ENCODE results near the gene DHRS7B.
"Not testable (repeated sequence)": the region's sequence is repeated elsewhere in the genome, so short reads cannot be mapped to it uniquely, and the experiment has no call there.

DHRS7B gene

DNA sequence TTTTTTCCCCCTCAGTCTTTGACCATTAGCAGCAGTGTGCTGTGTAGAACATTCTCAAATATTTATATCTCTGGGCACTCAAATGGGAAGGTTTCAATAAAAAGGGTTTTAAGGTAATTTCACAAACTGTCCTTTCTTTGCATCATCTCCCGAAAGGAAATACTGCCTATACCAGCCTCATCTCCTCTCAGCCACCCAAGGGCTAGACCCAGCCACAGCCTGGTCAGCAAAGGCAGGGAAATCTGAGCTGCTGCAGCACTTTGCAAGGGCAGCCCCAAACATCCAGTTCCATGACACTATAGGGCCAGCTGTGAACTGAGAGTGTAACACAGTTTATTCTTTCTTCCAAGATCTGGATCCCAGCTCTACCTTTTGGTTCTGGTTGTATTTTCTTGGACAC, 58.3 kb downstream of the DHRS7B start:
- DNase-seq, result no peak

DNA sequence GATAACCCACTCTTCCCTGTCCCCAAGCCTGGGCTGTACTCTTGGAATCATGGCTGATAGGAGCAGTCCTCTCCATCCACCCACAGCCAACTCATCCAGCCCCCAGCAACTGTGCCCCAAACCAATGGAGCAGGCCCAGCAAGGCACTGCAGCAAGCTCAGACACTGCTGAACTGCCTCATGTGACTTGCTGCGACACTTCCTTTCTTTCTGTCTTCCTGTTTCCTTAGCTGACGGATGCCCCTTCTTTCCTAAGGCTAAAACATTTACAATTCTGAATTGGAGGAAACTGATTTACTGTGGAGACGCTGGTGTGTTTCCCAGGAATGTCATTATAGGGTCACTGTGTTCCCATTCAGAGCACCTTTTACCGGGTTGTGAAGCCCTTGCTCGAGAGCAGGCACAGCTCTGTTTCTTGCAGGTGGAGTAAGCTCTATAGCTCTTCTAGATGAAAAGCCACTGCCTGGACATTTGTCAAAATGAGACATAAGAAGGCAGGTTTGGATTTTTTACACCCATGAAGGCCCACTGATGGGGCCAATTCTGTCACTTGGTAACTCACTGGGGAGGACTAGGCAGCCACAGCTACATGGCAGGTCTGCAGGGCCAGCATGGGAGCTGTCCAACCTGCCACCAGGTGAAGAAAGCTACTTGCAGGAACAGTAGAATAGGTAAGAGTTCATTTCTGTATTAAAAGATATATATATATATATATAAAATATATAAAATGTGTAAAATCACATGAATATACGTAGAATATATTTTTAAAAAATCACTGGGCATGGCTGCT, 59.8 kb downstream of the DHRS7B start:
- no peak for DNase-seq

DNA sequence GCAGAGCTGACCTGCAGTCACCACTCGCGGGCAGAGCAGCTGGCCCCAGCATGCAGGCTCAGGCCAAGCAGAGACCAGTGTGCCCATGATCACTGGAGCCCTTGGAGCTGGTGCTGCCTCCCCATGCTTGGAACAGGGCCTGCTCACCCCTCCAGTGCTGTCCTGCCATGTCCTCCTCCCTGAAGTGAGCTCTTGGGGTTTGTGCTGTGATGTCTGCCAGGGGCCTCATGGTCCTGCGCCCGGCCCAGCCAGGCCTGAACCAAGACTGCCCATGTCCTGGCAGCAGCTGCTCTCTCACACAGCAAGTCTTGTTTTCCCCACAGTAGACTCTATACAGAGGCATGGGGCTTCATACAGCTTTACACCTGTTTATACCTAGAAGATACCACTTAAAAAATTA, 62.6 kb downstream of the DHRS7B start:
- no peak for DNase-seq

DNA sequence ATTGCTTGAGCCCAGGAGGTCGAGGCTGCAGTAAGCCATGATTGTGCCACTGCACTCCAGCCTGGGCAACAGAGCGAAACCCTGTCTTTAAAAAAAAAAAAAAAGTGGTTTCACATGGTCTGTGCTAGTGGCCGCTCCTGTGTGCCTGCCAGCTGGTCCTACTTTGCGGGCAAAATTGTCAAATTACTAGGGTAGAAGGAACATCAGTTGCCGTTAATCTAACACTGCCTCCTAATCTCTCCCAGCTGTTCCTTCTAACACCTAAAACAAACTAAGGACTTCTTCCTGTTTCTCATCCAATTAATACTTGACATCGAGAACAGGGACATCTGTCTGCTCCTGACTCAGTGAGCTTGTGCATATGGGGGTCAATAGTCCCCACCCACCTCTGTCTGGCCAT, 63.3 kb downstream of the DHRS7B start:
- DNase-seq, result no peak

DNA sequence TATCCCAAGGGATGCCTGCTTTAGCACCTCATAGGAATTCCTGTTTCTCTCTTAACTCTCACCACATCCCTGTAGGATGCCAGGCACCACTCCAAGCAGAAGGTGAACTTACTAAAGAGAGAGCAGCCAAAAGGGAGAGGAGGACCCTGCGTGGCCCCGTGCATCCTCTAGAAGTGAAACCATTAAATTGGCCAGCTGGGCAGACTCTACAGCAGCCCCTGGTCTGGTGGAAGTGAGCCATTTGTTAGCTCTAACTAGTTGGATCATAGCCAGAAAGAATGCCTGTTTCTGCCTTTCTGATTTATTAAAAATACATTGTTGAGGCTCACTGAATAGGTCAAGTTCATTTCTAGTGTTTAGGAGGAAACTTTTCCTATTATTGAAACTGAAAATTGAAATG, 64.9 kb downstream of the DHRS7B start:
- DNase-seq, result no peak

DNA sequence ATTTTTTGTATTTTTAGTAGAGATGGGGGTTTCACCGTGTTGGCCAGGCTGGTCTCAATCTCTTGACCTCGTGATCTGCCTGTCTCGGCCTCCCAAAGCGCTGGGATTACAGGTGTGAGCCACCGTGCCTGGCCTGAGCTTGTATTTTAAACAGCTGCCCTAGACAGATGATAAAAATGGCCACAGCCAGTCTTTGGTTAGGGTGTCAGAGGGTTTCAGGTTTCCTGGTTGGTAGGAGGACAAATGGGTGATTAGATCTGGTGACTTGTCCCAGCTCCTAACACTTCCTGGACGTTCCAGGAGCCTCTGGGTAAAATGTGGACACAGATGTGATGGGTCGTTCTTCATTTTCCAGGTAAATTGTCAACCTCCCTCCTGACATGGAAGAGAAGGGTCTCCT, 65.7 kb downstream of the DHRS7B start:
- not testable (repeated sequence) for DNase-seq

DNA sequence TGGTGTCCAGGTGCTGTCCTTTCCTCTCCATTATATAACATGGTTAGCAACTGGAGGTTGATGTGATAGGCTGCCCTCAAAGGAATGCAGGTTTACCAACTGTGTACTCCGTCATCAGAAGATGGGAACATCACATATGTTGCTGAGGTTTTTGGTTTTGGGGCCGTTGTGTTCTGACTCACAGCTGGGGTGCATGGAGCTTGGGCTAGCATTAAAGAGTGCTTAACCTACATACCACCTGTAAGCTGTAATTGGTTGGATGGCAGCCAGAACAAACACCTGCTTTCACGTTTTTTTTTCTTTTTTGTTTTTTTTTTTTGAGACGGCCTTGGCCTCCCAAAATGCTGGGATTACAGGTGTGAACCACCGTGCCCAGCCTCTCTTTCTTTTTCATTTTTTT, 66.3 kb downstream of the DHRS7B start:
- no peak for DNase-seq

DNA sequence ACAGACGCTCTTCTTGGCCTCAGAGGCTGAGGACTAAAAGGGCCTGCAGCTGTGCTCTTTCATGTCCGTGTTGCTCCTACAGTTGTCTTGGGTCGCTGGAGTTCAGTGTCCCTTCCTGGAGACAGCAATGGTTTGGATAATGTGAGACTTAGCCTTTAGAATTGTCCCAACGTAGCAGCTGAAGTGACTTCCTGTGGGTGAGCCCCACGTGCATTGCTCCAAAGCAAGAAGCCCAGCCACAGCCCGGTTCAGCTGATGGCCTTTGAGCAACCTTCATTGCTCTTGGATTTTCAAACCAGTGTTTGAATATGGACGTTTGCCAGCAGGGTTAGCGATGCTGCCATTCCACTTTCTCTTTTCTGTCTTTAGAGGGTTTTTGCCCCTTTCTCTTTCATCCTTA, 67.5 kb downstream of the DHRS7B start:
- no peak for DNase-seq

DNA sequence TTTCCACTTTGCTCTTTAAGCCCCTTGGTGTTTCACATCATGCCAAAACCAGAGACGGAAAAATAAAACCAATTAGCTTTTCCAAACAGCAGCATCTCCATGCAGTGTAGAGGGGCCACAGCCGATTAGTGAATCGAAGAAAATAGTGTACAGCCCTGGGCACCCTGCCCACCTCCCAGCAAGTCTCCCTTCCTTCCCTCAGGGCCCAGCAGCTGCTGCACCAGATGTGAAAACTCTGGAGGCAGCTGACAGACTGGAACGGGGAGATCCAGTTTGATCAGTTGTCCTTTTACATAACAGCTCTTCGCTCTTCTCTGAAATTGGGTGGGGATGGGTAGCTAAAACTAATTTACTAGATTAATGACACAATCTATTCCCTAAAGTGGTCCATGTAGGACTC, 67.9 kb downstream of the DHRS7B start:
- no peak for DNase-seq

DNA sequence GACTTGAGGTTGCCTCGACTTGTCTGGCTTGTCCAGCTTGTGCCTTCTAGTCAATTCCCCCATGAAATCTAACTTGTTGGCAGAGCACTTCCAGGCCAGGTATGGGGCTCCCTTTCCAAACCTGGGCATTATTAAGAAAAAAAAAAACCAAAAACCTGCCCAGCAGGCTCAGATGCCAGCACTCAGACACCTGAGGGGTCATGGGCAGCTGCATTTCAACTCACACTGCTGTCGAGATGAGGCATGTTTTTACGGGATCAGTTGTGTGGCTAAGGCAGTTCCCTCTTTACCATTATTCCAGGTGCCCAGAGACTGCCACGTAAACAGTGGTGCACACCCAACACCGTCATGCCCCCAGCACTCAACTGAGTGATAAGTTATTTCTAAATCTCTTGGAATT, 69.4 kb downstream of the DHRS7B start:
- DNase-seq, result no peak

DNA sequence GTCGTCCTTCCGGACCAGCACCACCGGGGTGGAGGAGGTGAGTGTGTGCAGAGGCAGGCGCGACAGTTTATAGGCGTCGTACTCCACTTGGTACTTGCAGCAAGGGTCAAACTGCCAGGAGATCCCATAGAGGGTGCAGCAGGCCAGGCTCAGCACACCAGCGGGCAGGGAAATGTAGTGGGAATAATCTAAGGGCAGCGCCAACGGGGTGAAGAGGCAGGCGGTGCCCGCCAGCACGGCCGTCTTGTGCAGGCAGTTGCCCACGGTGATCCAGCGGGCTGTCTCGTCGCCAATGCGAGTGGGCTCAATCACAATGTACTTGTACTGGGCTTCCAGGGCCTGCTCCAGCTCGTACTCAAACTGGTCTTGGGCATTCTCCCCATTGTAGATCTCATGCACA, 71.6 kb downstream of the DHRS7B start:
- DNase-seq, result no peak

DNA sequence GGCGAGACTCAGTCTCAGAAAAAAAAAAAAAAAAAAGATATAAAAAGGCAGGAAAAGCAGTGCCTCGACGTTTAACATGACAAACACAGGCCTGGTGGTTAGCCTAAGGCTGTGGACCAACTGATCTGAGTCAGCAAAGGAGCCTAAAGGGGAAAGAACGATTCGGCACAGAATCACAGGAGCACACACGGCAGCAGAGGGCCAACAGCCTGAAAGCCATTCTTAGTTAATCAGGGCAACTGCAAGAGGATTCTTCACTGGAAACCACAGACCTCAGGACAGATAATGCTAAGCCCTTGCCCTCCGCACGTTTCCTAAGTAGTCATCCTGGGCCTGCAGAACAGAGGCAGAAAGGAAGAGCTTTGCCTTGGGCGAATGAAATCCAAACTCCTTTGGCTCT, 72.5 kb downstream of the DHRS7B start:
- DNase-seq, result no peak

DNA sequence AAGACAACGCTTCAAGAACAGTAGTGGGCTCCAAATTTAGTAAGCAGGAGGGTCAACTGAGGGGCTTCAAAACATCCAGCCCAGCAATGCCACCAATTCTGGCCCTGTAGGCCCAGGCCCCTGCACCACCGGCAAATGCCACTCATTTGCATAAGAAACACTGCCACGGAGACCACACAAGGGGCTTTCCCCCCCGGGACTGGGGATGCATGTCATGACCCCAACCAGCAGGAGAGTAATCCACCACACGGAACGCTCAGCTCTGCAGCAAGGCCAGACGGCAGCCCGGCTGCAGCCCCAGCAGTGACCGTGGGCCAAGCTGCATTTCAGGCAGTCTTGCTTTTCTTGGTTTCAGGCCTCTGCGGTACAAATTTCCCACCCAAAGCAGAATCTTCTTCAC, 73.1 kb downstream of the DHRS7B start:
- no peak for DNase-seq

DNA sequence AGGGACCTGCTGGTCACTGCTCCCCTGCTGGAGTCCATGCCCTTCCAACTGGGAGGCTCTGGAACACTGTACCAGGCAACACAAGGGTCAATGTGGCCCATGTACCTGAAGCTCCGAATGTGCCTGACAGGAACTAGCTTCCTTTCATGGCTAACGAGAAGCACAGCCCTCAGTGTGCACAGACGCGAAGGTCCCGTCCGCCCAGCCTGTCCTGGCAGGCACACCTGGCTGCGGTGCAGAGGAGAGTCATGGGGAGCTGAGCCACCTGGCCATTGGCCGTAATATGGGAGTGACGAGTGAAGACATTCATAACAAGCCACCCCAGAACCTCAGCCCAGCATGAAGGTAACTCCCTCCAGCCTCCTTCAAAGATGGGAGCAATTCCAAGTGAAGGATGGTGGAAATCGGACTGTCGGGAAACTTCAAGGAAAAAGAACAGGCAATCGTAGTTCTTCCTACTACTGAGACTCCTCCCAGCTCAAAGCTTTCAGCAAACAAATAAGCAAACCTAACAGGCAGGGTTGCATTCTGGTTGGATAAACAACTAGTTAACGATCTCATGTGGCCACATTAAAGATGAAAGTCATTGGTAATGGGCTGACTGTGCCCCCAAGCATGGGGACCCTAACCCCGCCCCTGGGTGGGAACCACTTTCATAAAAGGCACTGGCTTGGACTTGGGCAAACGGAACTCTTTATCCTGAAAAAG, 74.0 kb downstream of the DHRS7B start:
- no peak for DNase-seq

DNA sequence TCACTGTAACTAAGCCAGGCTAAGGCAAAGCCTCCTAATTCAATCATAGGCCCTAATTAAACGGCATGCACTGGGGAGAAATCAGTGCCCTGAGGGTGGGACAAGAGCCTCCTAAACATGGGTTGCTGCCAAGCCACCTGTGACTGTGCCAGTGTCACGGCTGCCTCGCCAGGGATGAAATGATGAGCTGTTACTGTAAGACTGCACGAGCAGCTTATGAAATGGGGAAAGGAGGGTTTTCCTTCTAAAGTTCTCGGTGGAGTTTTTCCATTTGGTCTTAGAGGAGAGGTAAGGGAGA, 74.5 kb downstream of the DHRS7B start:
- no peak for DNase-seq

DNA sequence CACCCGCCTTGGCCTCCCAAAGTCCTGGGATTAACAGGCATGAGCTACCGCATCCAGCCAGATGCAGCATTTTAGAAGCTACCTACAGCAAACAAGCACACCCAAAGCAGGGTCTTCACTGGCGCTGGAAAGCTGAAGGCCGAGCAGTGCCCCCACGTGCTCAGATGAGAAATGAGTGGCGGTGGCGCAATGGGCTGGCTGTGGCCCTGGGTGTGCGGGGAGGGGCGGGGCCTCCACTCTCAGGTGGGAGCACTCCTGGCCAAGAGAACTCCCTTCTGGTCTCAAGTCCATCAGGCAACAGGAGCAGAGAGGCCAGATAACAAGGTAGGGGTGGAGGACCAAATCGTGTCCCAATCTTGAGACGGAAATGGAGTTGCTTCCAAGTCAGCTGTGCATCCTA, 75.1 kb downstream of the DHRS7B start:
- DNase-seq, result no peak

DNA sequence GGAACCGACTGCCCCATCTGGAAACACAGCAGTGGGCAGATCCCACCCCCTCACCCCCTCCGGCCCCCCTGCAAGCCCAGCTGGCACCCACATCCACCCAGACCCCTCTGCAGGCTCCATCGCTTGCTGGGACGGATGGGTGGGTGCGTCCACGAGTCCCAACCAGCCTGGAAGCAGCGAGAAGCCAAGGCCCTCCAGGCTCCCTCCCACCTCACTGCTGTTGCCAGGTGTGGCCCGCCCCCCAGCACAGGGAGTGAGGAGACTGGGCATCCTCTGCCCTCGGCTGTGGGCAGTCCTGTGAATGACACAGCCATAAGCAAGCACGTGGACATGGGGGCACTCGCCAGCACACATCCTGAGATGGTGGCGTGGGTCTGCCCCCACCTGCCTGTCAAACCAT, 75.7 kb downstream of the DHRS7B start:
- DNase-seq, result no peak

DNA sequence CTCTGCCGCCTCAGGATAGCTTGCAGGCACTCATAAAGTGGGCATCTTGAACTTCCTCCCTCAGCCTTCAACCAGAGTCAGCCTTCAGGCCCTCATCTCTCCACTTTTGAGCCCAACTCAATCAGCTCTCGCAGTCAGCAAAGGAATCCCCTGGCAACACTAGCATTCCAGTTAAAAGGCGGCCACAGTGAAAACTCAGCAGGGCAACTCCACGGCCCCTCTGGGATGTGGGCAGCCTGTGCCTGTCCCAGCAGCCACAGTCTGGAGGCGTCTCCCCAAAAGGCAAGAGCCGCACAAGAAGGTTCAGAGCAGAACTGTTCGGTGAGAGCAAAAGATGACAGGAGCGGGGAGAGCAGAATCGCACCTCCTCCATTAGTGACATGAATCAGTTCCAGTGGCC, 78.2 kb downstream of the DHRS7B start:
- no peak for DNase-seq

DNA sequence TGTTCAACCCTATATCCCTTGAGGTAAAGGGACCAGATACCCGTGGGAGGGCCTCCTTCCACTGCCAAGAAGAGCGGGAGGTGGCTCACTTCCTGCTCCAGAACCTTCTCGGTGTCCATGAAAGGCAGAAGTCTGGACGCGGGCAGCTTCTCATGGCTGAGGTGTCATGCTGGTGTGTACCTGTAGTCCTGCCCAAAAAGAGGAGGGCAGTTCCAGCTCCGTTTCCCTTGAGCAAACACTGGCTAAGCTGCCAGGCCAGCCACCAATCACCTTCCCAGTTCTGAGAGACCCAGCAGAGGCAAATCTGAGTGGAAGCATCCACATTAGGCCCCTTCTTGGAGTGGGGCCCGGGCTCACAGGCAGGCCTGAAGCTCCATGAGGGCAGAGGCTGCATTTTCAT, 81.6 kb downstream of the DHRS7B start:
- no peak for DNase-seq

DNA sequence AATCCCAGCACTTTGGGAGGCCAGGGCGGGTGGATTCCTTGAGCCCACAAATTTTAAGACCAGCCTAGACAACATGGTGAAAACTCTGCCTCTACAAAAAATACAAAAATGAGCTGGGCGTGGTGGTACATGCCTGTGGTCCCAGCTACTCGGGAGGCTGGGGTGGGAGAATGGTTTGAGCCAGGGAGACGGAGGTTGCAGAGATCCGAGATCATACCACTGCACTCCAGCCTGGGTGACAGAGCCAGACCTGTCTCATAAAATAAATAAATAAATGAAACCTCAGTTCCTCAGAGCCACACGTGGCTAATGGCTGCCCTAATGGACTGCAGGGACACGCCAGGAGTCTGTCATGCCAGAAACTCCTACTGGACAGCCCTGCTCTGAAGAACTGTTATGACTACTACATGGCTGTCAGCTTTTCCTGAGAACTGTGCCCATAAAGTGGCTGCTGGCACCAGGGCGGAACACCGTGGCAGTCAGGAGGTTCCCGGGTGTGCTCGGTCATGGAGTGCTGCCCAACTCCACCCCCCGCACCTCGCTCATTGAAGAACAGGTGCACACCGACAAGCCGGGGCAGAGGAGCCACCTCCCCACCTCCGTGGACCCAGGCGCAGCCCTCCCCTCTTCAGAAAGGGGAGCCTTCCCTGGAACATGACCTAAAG, 82.9 kb downstream of the DHRS7B start:
- DNase-seq, result no peak

DNA sequence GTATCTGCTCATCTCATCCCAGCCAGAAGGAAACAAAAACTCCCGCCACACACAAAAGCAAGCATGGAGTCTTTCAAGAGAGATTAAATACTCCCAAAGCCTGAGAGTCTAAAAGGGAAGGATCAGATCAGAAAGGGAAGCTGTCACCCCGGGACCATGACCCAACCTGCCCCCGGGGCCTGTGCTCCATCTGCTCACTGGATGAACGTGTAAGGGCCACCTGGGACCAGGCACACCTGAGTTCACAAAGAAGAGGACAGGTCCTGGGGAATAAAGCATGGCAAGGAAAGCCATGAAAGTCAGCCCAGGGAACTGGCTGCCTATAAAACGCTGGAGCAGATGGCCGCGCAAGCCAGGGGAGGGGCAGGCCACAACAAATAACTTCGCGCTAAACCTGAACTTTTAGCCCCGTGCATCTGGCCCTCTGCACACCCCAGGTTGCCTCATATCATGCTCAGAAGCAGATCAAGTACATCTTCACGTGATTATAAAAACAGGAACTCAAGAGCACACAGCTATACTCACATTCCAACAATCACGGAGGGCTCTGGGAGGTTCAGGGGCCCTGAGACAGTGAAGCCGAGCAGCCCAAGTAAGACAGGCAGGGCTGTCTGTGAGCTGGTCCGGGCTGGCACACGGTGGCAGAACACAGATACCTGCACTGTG, 83.8 kb downstream of the DHRS7B start:
- no peak for DNase-seq

DNA sequence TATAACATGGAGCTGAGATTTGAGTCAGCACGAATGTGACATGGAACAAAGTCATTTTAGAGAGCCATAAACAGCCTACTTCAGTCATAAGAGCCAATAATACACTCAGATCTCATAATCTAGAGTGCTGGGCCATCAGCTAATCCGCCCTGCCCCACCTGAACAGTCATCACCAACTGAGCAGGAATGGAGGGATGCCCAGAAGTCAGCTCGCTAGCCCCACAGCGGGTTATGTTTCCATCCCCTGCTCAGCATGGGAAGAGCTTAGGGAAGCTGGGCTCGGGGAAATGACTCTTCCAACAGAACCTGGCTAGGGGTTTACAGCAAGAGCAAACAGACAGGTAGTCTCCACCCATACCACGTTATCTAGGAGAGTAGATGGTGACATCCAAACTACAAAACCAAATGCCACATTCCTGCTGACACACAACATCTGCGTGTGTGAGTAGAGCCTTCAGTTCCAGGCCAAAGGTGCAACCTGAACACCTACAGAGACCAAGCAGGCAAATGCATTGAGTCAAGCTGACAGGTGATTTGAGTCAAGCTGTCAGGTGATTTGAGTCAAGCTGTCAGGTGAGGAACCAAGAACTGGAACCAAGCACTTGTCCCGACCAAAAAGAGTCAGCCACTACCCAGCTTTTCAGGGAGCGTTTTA, 85.2 kb downstream of the DHRS7B start:
- no peak for DNase-seq
